Naive B cell (primary cell): ENCODE data around the gene DFFA. TPM values are rescaled to one million over a fixed set of nuclear protein-coding genes. Genes with fewer than 3 reads are reported as not detected.
A peak's percentile ranks its signal among the peaks of the same experiment; 100 is the strongest.

ENCODE experiments used
- ATAC-seq, 2 donors: fragments of 150-1000 bp; cut with Tn5 transposase; 2 replicates each; pipeline ENCODE4 v1.10.0; 2021; ENCODE audit warnings: low read depth in 2 of 2, mild to moderate bottlenecking in 2 of 2, moderate library complexity in 2 of 2
- DNase-seq: peaks from one replicate; pipeline ENCODE4 v3.0.0; 2022
- H3K27ac Mint-ChIP-seq, 6 donors: one replicate each; pipeline ENCODE4 v1.8.0; 2020 to 2022; ENCODE audit warnings: mild to moderate bottlenecking in 6 of 6, mixed read lengths in 6 of 6, moderate library complexity in 5 of 6, inconsistent platforms in 2 of 6
- H3K27me3 Mint-ChIP-seq, 3 donors: one replicate each; pipeline ENCODE4 v1.8.0; 2021 to 2022; ENCODE audit warnings: mixed read lengths in 3 of 3, mild to moderate bottlenecking in 1 of 3
- H3K36me3 Mint-ChIP-seq, 2 donors: one replicate each; pipeline ENCODE4 v1.8.0; 2020 to 2022; ENCODE audit warnings: mixed read lengths in 2 of 2, inconsistent platforms in 1 of 2, mild to moderate bottlenecking in 1 of 2
- H3K4me1 Mint-ChIP-seq, 3 donors: one replicate each; pipeline ENCODE4 v1.8.0; 2020 to 2022; ENCODE audit warnings: mixed read lengths in 3 of 3, inconsistent platforms in 1 of 3, mild to moderate bottlenecking in 1 of 3, moderate library complexity in 1 of 3
- H3K4me3 Mint-ChIP-seq, 8 donors: one replicate each; pipeline ENCODE4 v1.8.0; 2020 to 2022; ENCODE audit warnings: mild to moderate bottlenecking in 8 of 8, mixed read lengths in 8 of 8, moderate library complexity in 8 of 8, inconsistent platforms in 2 of 8
- H3K9me3 Mint-ChIP-seq, 7 donors: one replicate each; pipeline ENCODE4 v1.8.0; 2020 to 2022; ENCODE audit warnings: mixed read lengths in 7 of 7, mild to moderate bottlenecking in 5 of 7, inconsistent platforms in 2 of 7, moderate library complexity in 1 of 7
- polyA plus RNA-seq, 6 donors: library from polyadenylated mRNA; unstranded; fragments of 300-500 nt; fragmentation: Illumina TruSeq; gene quantifications; one replicate each; pipeline ENCODE4 v1.2.3, GENCODE V29; 2021; ENCODE audit warnings: low read depth in 6 of 6

DFFA gene
- polyA plus RNA-seq, 6 donors from 2014 or later: 21.1 to 35.6 (median 23.6) TPM

DNA sequence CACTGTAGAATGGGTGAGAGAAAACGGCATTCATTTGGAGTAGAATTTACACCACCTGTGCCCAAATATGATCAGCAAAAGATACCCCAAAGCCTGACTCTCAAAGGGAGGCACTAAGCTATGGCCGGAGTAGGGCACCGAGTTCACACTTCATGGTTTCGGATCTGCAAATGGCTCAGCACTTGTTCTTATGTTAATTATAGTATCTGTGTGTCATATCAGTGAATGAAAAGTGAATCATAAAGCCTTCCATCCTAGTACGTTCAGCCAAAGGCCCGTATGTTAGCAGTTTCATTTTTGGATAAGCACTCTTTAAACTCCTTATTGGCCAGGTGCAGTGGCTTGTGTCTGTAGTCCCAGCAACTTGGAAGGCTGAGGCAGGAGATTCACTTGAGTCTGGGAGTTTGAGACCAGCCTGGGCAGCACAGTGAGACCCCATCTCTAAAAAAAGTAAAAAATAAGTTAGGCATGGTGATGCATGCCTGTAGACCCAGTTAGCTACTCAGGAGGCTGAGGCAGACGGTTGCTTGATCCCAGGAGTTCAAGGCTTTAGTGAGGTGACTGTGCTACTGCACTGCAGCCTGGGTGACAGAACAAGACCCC, 27.4 kb downstream of the DFFA start:
- Mint-ChIP-seq H3K4me1 (no peaks in the 10 kb centered on the region), H3K9me3 (no peaks in the 10 kb centered on the region), H3K36me3 (no peaks in the 10 kb centered on the region), H3K27ac (peak overlapping the region in 1 of 6 donors; percentile 19), H3K27me3 (peaks cover 0 to 3% (median 0%) of the 10 kb centered on the region in 3 donors), H3K4me3 (no peak overlapping the region)
- DNase-seq (no peak), ATAC-seq (no peak)

DNA sequence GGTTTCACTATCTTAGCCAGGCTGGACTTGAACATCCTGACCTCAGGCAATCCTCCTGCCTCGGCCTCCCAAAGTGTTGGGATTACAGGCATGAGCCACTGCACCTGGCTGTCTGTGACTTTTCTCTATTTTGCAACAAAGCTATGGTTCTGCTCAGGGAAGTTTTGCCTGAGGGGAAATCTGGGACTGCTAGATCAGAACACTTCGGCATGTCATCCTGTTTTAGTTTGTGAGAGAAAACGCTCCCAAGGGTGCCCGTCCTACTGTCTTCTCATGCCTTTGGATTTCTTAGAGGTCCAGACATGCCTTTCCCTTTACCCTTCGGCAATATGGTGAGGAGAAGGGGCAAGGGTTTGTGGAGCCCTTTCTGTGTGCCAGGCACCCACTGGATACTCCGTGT, 28.1 kb downstream of the DFFA start:
- H3K27me3 Mint-ChIP-seq: no peaks in the 10 kb centered on the region
- no peak for ATAC-seq
- no peak overlapping the region for H3K4me3 Mint-ChIP-seq
- no peaks in the 10 kb centered on the region for H3K4me1 Mint-ChIP-seq
- H3K36me3 Mint-ChIP-seq: no peaks in the 10 kb centered on the region
- H3K9me3 Mint-ChIP-seq: no peaks in the 10 kb centered on the region
- no peak for DNase-seq
- H3K27ac Mint-ChIP-seq: no peak overlapping the region

DNA sequence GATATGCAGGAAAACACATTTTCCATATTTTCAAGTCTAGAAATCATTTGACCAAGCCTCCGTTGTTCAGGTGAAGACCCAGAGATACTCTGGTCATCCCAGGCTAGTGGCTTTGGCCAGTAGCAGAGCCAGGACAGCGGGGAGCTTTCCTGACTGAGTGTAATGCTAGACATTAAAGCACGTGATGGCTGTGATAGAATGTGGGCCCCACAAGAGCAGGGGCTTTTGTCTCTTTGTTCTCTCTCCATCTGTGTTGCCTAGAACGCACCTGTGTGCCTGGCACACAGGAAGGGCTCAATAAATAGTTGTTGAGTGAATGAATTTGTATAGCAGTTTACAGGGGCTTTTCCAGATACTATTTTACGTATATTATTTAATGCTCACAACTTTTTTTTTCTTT, 31.5 kb downstream of the DFFA start:
- Mint-ChIP-seq H3K27ac (no peak overlapping the region), H3K36me3 (no peaks in the 10 kb centered on the region), H3K4me1 (no peaks in the 10 kb centered on the region), H3K9me3 (no peaks in the 10 kb centered on the region), H3K27me3 (no peaks in the 10 kb centered on the region), H3K4me3 (no peak overlapping the region)
- DNase-seq: no peak
- no peak for ATAC-seq

- no peak for ATAC-seq
- DNase-seq: no peak
- Mint-ChIP-seq H3K9me3 (no peaks in the 10 kb centered on the region), H3K4me1 (no peaks in the 10 kb centered on the region), H3K36me3 (no peaks in the 10 kb centered on the region), H3K27ac (peak overlapping the region in 1 of 6 donors; percentile 57), H3K4me3 (no peak overlapping the region), H3K27me3 (no peaks in the 10 kb centered on the region)
These were observed 32.0 kb downstream of the DFFA start for GRCh38 chr1:10440305-10440704.

- H3K4me3 Mint-ChIP-seq: no peak overlapping the region
- DNase-seq (no peak), ATAC-seq (no peak)
- H3K9me3 Mint-ChIP-seq: no peaks in the 10 kb centered on the region
- no peaks in the 10 kb centered on the region for H3K27me3 Mint-ChIP-seq
- no peaks in the 10 kb centered on the region for H3K36me3 Mint-ChIP-seq
- peaks cover 0 to 2% (median 0%) of the 10 kb centered on the region in 3 donors for H3K4me1 Mint-ChIP-seq
- H3K27ac Mint-ChIP-seq: no peak overlapping the region
These were observed 33.6 kb downstream of the DFFA start for GRCh38 chr1:10438677-10439163.

GRCh38 chr1:10437052-10437451, 35.3 kb downstream of the DFFA start:
- ATAC-seq: no peak
- H3K4me3 Mint-ChIP-seq: no peak overlapping the region
- peak overlapping the region in 1 of 6 donors; percentile 63 for H3K27ac Mint-ChIP-seq

GRCh38 chr1:10434590-10434989, 37.7 kb downstream of the DFFA start:
- Mint-ChIP-seq H3K9me3 (no peaks in the 10 kb centered on the region), H3K4me1 (peaks cover 9 to 30% (median 14%) of the 10 kb centered on the region in 3 donors), H3K27me3 (no peaks in the 10 kb centered on the region), H3K36me3 (no peaks in the 10 kb centered on the region), H3K27ac (peak overlapping the region in 1 of 6 donors; percentile 37), H3K4me3 (no peak overlapping the region)
- no peak for ATAC-seq
- DNase-seq: no peak

More at GRCh38 chr1:10437052-10437451, 35.3 kb downstream of the DFFA start:
- no peaks in the 10 kb centered on the region for H3K9me3 Mint-ChIP-seq
- no peaks in the 10 kb centered on the region for H3K27me3 Mint-ChIP-seq
- H3K4me1 Mint-ChIP-seq: peaks cover 0 to 15% (median 0%) of the 10 kb centered on the region in 3 donors
- H3K36me3 Mint-ChIP-seq: no peaks in the 10 kb centered on the region
- no peak for DNase-seq

DNA sequence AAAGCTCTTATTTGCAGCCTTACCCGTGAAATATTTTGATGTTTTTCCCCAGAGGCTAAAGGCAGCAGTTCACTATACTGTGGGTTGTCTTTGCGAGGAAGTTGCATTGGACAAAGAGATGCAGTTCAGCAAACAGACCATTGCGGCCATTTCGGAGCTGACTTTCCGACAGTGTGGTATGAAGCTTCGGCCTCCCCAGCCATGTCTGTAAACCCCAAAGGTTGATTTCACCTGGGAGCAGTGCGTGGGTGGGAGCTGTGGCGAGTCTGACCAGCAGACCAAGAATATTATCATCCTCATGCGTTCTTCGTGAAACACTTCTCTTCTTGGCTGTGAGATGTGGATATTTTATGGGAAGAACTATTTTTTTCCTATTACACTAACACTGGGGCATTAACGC, 38.5 kb downstream of the DFFA start:
- H3K27me3 Mint-ChIP-seq: no peaks in the 10 kb centered on the region
- ATAC-seq: no peak
- H3K4me1 Mint-ChIP-seq: peaks cover 9 to 30% (median 14%) of the 10 kb centered on the region in 3 donors
- no peaks in the 10 kb centered on the region for H3K36me3 Mint-ChIP-seq
- DNase-seq: no peak
- H3K27ac Mint-ChIP-seq: peak overlapping the region in 1 of 6 donors; percentile 49
- peak overlapping the region in 3 of 8 donors; percentile 5 to 79 (median 15) for H3K4me3 Mint-ChIP-seq
- no peaks in the 10 kb centered on the region for H3K9me3 Mint-ChIP-seq

- no peaks in the 10 kb centered on the region for H3K36me3 Mint-ChIP-seq
- peak overlapping the region in 2 of 8 donors; percentile 75 to 79 for H3K4me3 Mint-ChIP-seq
- peaks cover 9 to 32% (median 14%) of the 10 kb centered on the region in 3 donors for H3K4me1 Mint-ChIP-seq
- ATAC-seq (no peak), DNase-seq (no peak)
- H3K9me3 Mint-ChIP-seq: no peaks in the 10 kb centered on the region
- peak overlapping the region in 2 of 6 donors; percentile 30 to 49 for H3K27ac Mint-ChIP-seq
- H3K27me3 Mint-ChIP-seq: no peaks in the 10 kb centered on the region
These were observed 39.2 kb downstream of the DFFA start for GRCh38 chr1:10432910-10433700.

DNA sequence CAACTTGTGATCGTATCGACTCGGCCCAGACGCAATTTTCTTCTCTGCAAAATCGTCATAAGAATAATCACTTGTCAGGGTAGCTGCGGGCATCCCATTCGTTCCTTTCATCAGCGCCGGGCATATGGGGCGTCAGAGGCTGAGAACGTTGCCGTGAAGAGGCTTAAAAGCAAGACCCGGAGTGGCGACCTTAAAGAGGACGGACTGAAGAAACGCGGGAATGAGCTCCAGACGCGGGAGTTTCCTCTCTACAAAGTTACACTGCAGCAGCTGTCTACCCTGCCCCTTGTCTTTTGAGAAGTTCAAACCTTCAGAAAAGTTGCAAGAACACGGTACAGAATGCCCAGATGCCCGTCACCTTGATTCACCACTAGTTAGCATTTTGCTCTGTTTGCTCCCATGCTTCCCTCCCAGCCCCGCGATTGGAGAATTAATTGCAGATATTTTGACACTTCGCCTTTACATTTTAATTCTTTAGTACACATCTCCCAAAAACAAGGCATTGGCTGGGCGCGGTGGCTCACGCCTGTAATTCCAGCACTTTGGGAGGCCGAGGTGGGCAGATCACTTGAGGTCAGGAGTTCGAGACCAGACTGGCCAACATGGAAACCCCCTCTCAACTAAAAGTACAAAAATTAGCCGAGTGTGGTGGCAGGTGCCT, 41.1 kb downstream of the DFFA start:
- peak in 1 of 2 donors; percentile 1 for ATAC-seq
- H3K4me3 Mint-ChIP-seq: peak overlapping the region; percentile 90 to 96 (median 94)
- no peak for DNase-seq

GRCh38 chr1:10430216-10431069, 41.9 kb downstream of the DFFA start, which contains the start of gene CENPS:
CENPS (plus strand) TSS chr1:10430433; CDS start chr1:10430518, 85 bp downstream.
- Mint-ChIP-seq H3K36me3 (no peaks in the 10 kb centered on the region), H3K27ac (peak within 1 kb of the TSS; percentile 96 to 100 (median 98)), H3K9me3 (no peaks in the 10 kb centered on the region), H3K4me1 (peaks cover 9 to 38% (median 14%) of the 10 kb centered on the region in 3 donors), H3K27me3 (no peaks in the 10 kb centered on the region), H3K4me3 (peak within 1 kb of the TSS; percentile 90 to 96 (median 94))
- DNase-seq (peak; percentile 94), ATAC-seq (peak; percentile 80 to 81)

More for the DNA sequence above, 41.1 kb downstream of the DFFA start:
- Mint-ChIP-seq H3K9me3 (no peaks in the 10 kb centered on the region), H3K36me3 (no peaks in the 10 kb centered on the region), H3K27ac (peak overlapping the region; percentile 90 to 100 (median 97)), H3K4me1 (peaks cover 9 to 38% (median 14%) of the 10 kb centered on the region in 3 donors), H3K27me3 (no peaks in the 10 kb centered on the region)

DNA sequence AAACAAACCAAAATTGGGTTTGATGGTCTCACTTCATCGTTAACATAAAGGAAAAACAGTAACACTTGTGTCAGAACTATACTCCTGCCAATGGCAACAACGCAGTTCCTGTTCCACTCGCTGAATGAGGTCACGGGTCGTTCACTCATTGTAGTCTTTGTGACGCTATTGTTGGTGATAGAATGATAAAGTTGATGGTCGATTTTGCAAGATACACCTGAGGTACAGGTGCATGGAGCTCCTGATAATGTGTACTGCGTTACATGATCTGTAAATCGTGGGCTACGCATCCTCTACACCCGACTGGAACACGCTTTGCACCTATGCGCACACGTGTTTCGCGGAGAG, 42.5 kb downstream of the DFFA start:
- no peaks in the 10 kb centered on the region for H3K9me3 Mint-ChIP-seq
- H3K27me3 Mint-ChIP-seq: no peaks in the 10 kb centered on the region
- H3K4me3 Mint-ChIP-seq: peak overlapping the region; percentile 90 to 96 (median 94)
- ATAC-seq (peak in 1 of 2 donors; percentile 2), DNase-seq (no peak)
- H3K4me1 Mint-ChIP-seq: peaks cover 9 to 38% (median 14%) of the 10 kb centered on the region in 3 donors
- H3K27ac Mint-ChIP-seq: peak overlapping the region; percentile 21 to 100 (median 77)
- H3K36me3 Mint-ChIP-seq: no peaks in the 10 kb centered on the region

- H3K27me3 Mint-ChIP-seq: no peaks in the 10 kb centered on the region
- DNase-seq: no peak
- ATAC-seq: no peak
- H3K36me3 Mint-ChIP-seq: no peaks in the 10 kb centered on the region
- no peaks in the 10 kb centered on the region for H3K9me3 Mint-ChIP-seq
- H3K4me1 Mint-ChIP-seq: peaks cover 9 to 38% (median 14%) of the 10 kb centered on the region in 3 donors
- H3K4me3 Mint-ChIP-seq: peak overlapping the region in 5 of 8 donors; percentile 35 to 95 (median 90)
- peak overlapping the region in 1 of 6 donors; percentile 96 for H3K27ac Mint-ChIP-seq
These were observed 43.3 kb downstream of the DFFA start for GRCh38 chr1:10428984-10429383.
